Measurements from ENCODE around the gene ERLEC1.

Gene ERLEC1

GRCh38 chr2:53768242-53768542 is 18.7 kb upstream of the ERLEC1 start:
- peak; percentile 89; the same call in 2 of the 3 replicates for ATAC-seq

GRCh38 chr2:53769318-53769945 is 17.4 kb upstream of the ERLEC1 start:
- ATAC-seq = no peak
- no peak for TF ChIP-seq POU6F1 (CRISPR knock-in tag; IDR thresholded peaks at IDR 0.05; ENCODE audit: borderline replicate concordance, low read depth)

More at GRCh38 chr2:53768242-53768542, 18.7 kb upstream of the ERLEC1 start:
- TF ChIP-seq BACH2 (CRISPR knock-in tag; IDR thresholded peaks at IDR 0.05; ENCODE audit: borderline replicate concordance) = no peak
- TF ChIP-seq ISL1 (CRISPR knock-in tag; IDR thresholded peaks at IDR 0.05) = no peak
- TF ChIP-seq ZC3H10 (CRISPR knock-in tag; IDR thresholded peaks at IDR 0.05) = no peak
- TF ChIP-seq ZNF70 (CRISPR knock-in tag; IDR thresholded peaks at IDR 0.05) = no peak
- TF ChIP-seq SNAI2 (CRISPR knock-in tag; IDR thresholded peaks at IDR 0.05) = no peak
- TF ChIP-seq OSR1 (CRISPR knock-in tag; IDR thresholded peaks at IDR 0.05) = no peak

DNA sequence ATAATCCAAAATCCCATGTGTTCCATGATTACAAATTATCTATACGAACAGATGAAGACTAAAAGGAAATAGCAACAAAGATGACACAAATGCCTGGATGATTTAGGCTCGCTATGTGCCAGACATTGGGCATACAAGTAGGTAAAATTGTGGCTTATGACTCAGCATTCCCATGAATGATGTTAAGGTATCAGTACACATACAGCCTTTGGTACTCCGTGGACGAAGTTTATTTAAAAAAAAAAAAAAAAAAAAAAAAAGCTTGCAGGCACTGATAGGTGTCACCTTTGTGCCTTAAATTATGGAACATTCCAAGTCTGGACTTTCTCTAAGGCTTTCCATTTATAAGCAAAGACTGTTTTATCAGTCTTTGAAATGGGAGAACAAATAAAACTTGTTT is 16.6 kb upstream of the ERLEC1 start:
- no peak for TF ChIP-seq ZFP3 (CRISPR knock-in tag; IDR thresholded peaks at IDR 0.05)
- ATAC-seq = no peak

DNA sequence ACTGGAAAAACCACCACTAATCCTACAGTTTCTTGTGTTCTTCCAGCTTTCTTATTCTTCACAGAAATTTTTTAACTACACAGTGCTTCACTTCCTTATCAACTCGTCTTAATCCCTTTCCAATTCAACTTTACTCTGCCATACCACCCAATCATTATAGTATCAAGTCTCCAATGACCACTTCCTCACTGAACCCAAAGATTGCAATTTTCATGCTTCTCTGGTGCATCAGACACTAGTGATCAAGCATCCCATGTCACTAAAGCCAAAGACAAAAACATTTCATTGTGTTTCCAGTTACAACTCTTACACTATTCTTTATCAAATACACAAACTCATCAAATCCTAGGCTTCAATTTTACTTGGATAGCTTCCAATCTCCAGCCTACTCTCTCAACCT is 9.7 kb upstream of the ERLEC1 start:
- no peak for TF ChIP-seq PPARA (CRISPR knock-in tag; IDR thresholded peaks at IDR 0.05; ENCODE audit: borderline replicate concordance)
- TF ChIP-seq GLIS3 (CRISPR knock-in tag; IDR thresholded peaks at IDR 0.05) = no peak
- TF ChIP-seq ZNF70 (CRISPR knock-in tag; IDR thresholded peaks at IDR 0.05) = no peak
- TF ChIP-seq, protein P1, sequence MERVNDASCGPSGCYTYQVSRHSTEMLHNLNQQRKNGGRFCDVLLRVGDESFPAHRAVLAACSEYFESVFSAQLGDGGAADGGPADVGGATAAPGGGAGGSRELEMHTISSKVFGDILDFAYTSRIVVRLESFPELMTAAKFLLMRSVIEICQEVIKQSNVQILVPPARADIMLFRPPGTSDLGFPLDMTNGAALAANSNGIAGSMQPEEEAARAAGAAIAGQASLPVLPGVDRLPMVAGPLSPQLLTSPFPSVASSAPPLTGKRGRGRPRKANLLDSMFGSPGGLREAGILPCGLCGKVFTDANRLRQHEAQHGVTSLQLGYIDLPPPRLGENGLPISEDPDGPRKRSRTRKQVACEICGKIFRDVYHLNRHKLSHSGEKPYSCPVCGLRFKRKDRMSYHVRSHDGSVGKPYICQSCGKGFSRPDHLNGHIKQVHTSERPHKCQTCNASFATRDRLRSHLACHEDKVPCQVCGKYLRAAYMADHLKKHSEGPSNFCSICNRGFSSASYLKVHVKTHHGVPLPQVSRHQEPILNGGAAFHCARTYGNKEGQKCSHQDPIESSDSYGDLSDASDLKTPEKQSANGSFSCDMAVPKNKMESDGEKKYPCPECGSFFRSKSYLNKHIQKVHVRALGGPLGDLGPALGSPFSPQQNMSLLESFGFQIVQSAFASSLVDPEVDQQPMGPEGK (CRISPR knock-in tag; IDR thresholded peaks at IDR 0.05; ENCODE audit: borderline replicate concordance) = no peak
- TF ChIP-seq TSHZ2 (CRISPR knock-in tag; IDR thresholded peaks at IDR 0.05) = no peak
- no peak for TF ChIP-seq TCF4 (CRISPR knock-in tag; IDR thresholded peaks at IDR 0.05; ENCODE audit: borderline replicate concordance)
- no peak for TF ChIP-seq SNAI2 (CRISPR knock-in tag; IDR thresholded peaks at IDR 0.05)
- TF ChIP-seq ARNTL (CRISPR knock-in tag; IDR thresholded peaks at IDR 0.05; ENCODE audit: borderline replicate concordance, low read depth) = no peak
- no peak for TF ChIP-seq CREB5 (CRISPR knock-in tag; IDR thresholded peaks at IDR 0.05; ENCODE audit: low read depth)
- no peak for TF ChIP-seq OSR1 (CRISPR knock-in tag; IDR thresholded peaks at IDR 0.05)
- TF ChIP-seq ISL1 (CRISPR knock-in tag; IDR thresholded peaks at IDR 0.05) = no peak
- no peak for TF ChIP-seq ZNF8 (CRISPR knock-in tag; IDR thresholded peaks at IDR 0.05)
- TF ChIP-seq ESRRG (CRISPR knock-in tag; IDR thresholded peaks at IDR 0.05) = no peak
- TF ChIP-seq ZFP3 (CRISPR knock-in tag; IDR thresholded peaks at IDR 0.05) = no peak
- no peak for TF ChIP-seq TOX (CRISPR knock-in tag; IDR thresholded peaks at IDR 0.05; ENCODE audit: borderline replicate concordance)
- TF ChIP-seq CSDC2 (CRISPR knock-in tag; IDR thresholded peaks at IDR 0.05) = no peak
- no peak for TF ChIP-seq POU6F1 (CRISPR knock-in tag; IDR thresholded peaks at IDR 0.05; ENCODE audit: borderline replicate concordance, low read depth)
- no peak for ATAC-seq
